Retina (tissue), 1 donor: ENCODE results near the gene BRD2.

Source experiments
- DNase-seq: peaks from one replicate; pipeline ENCODE4 v3.0.0-alpha.2; 2016

Gene BRD2

GRCh38 chr6:32973144-32974015 lies 5.0 kb downstream of the BRD2 start:
- DNase-seq, result peak; percentile 78

DNA sequence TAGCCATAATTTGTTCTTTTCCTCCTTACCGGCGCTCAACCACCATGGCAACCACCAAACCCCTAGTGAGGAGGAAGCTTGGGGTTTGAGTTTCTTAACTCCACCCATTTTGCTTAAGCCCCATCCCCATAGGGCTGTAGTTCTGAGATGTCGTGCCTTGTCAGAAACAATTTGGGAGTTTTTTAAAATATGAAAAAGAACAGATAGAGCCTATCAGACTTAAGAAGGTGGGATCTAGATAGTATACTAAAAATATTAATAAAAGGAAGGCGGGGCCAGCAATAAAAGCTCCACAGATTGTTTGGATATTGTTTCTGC lies 5.6 kb downstream of the BRD2 start:
- no peak for DNase-seq

DNA sequence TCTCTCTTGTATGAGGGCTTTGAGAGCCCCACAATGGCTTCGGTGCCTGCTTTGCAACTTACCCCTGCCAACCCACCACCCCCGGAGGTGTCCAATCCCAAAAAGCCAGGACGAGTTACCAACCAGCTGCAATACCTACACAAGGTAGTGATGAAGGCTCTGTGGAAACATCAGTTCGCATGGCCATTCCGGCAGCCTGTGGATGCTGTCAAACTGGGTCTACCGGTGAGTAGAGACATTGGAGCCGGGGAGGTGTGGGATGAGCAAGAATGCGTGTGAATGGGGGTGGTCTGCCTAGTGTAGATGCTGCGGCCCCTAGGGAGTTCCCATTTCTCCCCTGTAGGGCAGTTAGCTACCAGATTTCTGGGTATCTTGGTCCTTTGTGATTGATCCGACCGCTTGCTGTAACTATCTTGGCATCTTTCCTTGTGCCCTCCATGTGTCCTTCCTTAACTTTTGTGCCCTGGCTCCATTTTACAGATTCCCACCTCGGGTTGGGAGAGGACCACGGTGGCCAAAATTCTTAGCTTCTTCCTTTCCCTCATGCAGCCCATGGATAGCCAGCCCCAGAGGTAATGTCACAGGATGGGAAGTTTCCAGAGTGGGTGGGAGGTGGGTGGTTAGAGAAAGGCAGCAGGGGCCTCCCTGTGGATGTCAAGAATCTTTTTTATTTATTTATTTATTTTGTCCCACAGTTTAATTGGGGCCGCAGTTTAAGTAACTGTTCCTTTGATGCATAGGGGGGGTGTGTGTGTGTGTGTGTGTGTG lies 6.3 kb downstream of the BRD2 start:
- no peak for DNase-seq

DNA sequence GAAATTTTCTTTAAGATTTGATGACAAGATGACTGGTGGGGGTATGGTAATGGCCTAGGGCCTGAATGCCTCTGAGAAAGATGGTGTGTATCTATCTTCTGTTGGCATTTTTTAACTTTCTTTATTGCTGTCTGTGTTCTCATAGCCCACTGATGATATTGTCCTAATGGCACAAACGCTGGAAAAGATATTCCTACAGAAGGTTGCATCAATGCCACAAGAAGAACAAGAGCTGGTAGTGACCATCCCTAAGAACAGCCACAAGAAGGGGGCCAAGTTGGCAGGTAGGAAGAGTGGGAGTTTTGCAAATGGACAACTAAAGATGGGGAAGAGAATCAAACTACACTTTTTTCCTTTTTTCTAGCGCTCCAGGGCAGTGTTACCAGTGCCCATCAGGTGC lies 7.5 kb downstream of the BRD2 start:
- DNase-seq, result no peak

DNA sequence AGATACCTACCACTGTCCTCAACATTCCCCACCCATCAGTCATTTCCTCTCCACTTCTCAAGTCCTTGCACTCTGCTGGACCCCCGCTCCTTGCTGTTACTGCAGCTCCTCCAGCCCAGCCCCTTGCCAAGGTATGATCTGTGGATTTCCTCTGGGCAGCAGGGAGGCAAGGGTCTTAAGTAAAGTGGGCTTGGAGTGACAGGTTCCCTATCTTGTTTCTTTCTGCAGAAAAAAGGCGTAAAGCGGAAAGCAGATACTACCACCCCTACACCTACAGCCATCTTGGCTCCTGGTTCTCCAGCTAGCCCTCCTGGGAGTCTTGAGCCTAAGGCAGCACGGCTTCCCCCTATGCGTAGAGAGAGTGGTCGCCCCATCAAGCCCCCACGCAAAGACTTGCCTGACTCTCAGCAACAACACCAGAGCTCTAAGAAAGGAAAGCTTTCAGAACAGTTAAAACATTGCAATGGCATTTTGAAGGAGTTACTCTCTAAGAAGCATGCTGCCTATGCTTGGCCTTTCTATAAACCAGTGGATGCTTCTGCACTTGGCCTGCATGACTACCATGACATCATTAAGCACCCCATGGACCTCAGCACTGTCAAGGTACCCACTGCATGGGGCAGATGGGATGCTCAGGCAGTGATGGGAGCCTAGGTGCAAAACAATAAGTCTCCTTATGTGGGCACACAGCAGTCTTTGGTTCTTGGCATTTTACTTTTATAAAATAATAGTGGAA lies 8.1 kb downstream of the BRD2 start:
- no peak for DNase-seq

DNA sequence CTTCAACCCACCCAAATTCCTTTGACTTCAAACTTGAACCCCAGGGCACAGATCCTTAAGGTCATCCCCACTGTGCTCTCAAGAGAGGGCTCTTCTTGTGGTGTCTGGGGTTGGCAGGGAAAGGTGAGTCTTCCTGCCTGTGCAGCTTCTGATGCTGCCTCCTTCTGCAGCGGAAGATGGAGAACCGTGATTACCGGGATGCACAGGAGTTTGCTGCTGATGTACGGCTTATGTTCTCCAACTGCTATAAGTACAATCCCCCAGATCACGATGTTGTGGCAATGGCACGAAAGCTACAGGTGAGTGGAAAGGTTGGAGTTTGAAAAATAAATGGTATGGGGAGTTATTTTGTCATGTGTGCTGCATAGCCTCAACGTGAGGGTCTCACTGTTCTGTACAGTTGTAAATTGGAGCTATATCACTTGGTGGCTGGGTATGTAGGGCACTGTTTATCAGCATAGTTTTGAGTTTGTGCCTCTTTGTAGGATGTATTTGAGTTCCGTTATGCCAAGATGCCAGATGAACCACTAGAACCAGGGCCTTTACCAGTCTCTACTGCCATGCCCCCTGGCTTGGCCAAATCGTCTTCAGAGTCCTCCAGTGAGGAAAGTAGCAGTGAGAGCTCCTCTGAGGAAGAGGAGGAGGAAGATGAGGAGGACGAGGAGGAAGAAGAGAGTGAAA lies 9.0 kb downstream of the BRD2 start:
- DNase-seq, result no peak

DNA sequence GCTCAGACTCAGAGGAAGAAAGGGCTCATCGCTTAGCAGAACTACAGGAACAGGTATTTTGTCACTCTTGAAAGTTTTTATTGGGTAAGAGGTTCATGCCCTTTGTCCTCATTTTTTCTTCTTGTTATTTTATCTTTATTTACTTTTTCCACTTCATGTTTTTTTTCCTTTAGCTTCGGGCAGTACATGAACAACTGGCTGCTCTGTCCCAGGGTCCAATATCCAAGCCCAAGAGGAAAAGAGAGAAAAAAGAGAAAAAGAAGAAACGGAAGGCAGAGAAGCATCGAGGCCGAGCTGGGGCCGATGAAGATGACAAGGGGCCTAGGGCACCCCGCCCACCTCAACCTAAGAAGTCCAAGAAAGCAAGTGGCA lies 9.5 kb downstream of the BRD2 start:
- DNase-seq, result no peak

DNA sequence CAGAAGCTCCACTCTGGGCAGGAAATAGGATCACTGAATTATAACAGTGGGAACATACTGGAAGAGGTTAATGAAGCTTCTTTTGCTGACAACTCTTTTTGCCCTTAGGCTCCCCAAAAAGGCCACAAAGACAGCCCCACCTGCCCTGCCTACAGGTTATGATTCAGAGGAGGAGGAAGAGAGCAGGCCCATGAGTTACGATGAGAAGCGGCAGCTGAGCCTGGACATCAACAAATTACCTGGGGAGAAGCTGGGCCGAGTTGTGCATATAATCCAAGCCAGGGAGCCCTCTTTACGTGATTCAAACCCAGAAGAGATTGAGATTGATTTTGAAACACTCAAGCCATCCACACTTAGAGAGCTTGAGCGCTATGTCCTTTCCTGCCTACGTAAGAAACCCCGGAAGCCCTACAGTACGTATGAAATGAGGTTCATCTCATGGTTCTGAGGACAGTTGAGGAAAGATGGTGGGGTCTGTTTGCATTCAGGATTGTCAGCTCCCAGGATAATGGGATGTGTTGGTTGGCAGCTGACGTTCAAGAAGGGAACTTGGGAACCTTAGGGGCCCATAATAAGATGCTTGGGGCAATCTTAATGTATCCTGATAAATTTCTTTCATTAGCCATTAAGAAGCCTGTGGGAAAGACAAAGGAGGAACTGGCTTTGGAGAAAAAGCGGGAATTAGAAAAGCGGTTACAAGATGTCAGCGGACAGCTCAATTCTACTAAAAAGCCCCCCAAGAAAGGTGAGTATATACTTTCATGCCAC lies 11.5 kb downstream of the BRD2 start:
- no peak for DNase-seq

DNA sequence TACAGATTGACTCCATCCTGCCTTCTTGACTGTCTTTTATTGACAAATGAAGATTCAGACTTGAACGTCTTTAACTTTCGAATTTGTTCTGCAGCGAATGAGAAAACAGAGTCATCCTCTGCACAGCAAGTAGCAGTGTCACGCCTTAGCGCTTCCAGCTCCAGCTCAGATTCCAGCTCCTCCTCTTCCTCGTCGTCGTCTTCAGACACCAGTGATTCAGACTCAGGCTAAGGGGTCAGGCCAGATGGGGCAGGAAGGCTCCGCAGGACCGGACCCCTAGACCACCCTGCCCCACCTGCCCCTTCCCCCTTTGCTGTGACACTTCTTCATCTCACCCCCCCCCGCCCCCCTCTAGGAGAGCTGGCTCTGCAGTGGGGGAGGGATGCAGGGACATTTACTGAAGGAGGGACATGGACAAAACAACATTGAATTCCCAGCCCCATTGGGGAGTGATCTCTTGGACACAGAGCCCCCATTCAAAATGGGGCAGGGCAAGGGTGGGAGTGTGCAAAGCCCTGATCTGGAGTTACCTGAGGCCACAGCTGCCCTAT lies 12.2 kb downstream of the BRD2 start:
- DNase-seq, result no peak

- no peak for DNase-seq
Measured at GRCh38 chr6:32982084-32982701, 13.8 kb downstream of the BRD2 start.

GRCh38 chr6:32982702-32983492 lies 14.5 kb downstream of the BRD2 start:
- no peak for DNase-seq

- DNase-seq, result no peak
Measured at GRCh38 chr6:32983493-32983848, 15.1 kb downstream of the BRD2 start.

- DNase-seq, result no peak
Measured at GRCh38 chr6:32983964-32984621, 15.7 kb downstream of the BRD2 start.

GRCh38 chr6:32984622-32985389 lies 16.4 kb downstream of the BRD2 start:
- peak; percentile 81 for DNase-seq

DNA sequence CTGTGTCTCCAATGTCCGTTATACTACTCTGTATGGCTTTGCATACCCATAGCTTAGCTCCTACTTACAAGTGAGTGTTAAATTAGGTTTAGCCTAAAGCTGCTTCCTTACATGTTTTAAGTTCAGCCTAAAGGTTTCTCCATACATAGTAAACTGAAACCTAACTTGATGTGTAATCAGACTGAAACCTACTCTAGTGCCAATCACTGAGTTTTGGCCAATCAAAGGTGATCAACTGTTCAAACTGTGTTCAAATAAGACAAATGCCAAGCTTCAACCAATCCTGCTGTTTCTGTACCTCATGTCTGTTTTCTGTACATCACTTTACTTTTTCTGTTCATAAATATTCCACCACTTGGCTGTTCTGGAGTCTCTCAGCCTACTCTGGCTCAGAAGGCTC lies 21.0 kb downstream of the BRD2 start:
- no peak for DNase-seq

DNA sequence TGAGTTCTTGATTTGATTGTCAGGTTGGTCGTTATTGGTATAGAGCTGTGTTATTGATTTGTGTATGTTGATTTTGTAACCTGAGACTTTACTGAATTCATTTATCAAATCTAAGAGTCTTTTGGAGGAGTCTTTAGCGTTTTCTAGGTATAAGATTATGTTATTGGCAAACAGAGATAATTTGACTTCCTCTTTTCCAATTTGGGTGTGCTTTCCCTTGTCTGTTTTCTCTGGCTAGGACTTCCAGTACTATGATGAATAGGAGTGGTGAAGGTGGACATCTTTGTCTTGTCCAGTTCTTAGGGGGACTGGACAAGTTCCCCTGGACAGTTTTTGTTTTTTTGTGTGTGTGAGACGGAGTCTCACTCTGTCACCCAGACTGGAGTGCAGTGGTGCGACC lies 23.6 kb downstream of the BRD2 start:
- DNase-seq, result no peak

DNA sequence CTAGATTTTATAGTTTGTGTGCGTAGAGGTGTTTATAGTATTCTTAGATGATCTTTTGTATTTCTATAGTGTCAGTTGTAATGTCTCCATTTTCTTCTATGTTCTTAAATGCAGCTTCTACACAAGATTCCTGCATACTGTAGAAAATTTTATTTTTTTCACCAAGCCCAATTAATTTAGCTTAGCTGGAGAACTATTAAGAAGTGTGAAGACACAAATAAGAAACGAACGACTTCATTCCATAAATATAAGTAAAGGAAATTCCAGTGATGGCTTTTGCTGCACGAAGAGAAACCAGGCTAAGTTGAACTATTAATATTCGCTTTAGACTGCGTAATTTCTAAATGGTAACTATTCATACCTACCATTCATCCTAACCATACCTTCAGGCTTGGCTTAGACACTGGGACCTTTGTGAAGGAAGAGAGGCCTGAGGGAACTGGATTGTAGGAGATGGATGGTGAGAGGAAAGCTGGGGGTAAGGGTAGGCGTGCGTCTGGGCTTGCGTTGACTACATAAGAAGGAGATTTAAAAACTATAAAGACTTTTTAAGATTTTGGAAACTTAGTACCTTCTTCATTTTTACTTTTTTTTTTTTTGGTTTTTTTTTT lies 25.1 kb downstream of the BRD2 start:
- no peak for DNase-seq

DNA sequence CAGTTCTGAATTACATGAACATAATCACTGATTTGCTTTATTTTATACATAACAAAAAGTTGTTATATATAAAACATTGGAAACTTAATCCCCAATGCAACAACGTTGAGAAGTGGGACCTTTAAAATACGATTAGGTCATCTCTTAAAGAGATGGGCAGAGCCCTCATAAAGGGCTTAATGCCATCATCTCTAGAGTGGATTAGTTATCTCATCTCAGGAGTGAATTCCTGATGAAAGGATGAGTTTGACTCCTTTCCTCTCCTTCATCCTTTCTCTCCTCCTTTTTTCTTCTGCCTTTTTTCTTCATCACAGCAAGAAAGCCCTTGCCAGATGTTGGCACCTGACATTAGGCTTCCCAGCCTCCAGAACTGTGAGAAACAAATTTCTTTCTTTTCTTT lies 27.1 kb downstream of the BRD2 start:
- no peak for DNase-seq

DNA sequence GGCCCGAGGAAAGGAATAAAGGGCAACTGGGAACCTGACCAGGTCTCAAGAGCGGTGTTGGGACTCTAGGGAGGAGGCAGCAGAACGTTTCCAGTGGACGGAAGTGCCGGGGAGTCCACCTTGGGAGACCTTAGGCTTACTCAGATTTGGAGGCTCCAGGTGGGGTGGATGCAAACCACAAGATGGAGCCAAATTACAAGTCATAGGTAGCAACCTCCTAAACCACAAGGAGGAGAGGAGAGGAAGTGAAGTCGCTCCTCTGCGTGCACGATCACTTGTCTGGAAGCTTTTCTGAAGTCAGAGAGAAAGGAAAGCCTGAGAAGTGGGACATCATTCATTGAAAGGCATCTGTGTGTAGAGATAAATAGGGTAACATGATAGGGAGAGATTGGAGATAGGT lies 31.7 kb downstream of the BRD2 start:
- DNase-seq, result no peak
